IPS-20b (cell line): ENCODE data around the gene EMILIN2.
"Not testable (repeated sequence)": the region's sequence is repeated elsewhere in the genome, so short reads cannot be mapped to it uniquely, and the experiment has no call there.

Experiments
- H3K27ac ChIP-seq: one replicate; pipeline ENCODE4 v1.5.1; 2013; ENCODE audit warnings: low read length
- H3K27me3 ChIP-seq: 2 replicates; pipeline ENCODE4 v1.6.1; 2013; ENCODE audit warnings: mild to moderate bottlenecking, low read length, inconsistent platforms; ENCODE audit not compliant: insufficient read depth
- H3K36me3 ChIP-seq: 2 replicates; pipeline ENCODE4 v1.6.1; 2013; ENCODE audit warnings: low read depth, mild to moderate bottlenecking, inconsistent platforms, low read length, moderate library complexity; ENCODE audit not compliant: insufficient read depth
- H3K4me1 ChIP-seq: 2 replicates; pipeline ENCODE4 v1.6.1; 2013; ENCODE audit warnings: mild to moderate bottlenecking, control low read depth, inconsistent platforms, low read length, moderate library complexity; ENCODE audit not compliant: insufficient read depth
- H3K4me3 ChIP-seq: 2 replicates; pipeline ENCODE4 v1.5.1; 2013; ENCODE audit warnings: mild to moderate bottlenecking, low read length, inconsistent platforms
- H3K9ac ChIP-seq: 2 replicates; pipeline ENCODE4 v1.6.1; 2013; ENCODE audit warnings: low read depth, mild to moderate bottlenecking, inconsistent platforms, low read length, moderate library complexity
- H3K9me3 ChIP-seq: 2 replicates; pipeline ENCODE4 v1.6.1; 2013; ENCODE audit warnings: mild to moderate bottlenecking, low read depth, low read length, inconsistent platforms; ENCODE audit not compliant: insufficient read depth

EMILIN2 gene

DNA sequence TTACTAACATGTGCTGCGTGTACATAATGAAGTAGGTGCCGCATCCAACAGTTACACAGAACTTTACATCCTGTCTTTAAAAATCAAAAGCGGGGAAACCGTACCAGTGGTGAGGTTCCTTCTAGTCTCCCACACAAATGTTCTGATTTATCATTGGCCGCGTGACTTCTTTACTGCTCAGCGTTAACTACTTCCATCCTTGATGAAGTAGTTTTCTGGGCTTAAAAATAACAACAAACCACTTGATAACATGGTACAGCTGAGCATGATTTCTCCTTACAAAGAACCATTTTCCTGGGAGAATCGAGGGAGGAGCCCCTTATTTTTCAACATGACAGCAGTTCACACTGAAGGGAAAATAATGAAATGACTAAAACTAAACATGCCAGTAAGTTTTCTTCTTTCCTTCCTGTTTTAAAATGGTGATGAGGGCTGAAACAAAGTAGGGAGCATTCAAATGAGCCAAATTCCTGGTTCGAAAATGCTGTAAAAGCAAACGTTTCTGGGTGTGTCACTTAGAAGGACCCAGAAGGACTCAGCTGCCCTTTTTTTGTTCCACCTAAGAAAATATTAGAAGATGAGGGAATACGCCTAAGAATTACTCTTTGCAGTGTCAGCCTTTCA lies 9.9 kb downstream of the EMILIN2 start:
- no peaks in the 10 kb centered on the region; the same call in 1 of the 2 replicates for H3K4me1 ChIP-seq
- no peaks in the 10 kb centered on the region for H3K27me3 ChIP-seq
- no peak overlapping the region for H3K9ac ChIP-seq
- H3K27ac ChIP-seq, result no peak overlapping the region
- no peaks in the 10 kb centered on the region for H3K36me3 ChIP-seq
- H3K4me3 ChIP-seq, result no peak overlapping the region
- no peaks in the 10 kb centered on the region; the same call in none of the 2 replicates for H3K9me3 ChIP-seq

GRCh38 chr18:2857491-2858131 lies 10.8 kb downstream of the EMILIN2 start:
- Histone ChIP-seq H3K27me3 (no peaks in the 10 kb centered on the region), H3K27ac (no peak overlapping the region), H3K4me3 (no peak overlapping the region), H3K9me3 (no peaks in the 10 kb centered on the region; the same call in none of the 2 replicates), H3K36me3 (no peaks in the 10 kb centered on the region), H3K4me1 (no peaks in the 10 kb centered on the region; the same call in 1 of the 2 replicates), H3K9ac (no peak overlapping the region)

- H3K27ac ChIP-seq, H3K4me3 ChIP-seq, H3K9ac ChIP-seq, H3K36me3 ChIP-seq, H3K4me1 ChIP-seq, H3K9me3 ChIP-seq, H3K27me3 ChIP-seq: not testable (repeated sequence)
Measured at GRCh38 chr18:2860397-2860796, 13.6 kb downstream of the EMILIN2 start.

DNA sequence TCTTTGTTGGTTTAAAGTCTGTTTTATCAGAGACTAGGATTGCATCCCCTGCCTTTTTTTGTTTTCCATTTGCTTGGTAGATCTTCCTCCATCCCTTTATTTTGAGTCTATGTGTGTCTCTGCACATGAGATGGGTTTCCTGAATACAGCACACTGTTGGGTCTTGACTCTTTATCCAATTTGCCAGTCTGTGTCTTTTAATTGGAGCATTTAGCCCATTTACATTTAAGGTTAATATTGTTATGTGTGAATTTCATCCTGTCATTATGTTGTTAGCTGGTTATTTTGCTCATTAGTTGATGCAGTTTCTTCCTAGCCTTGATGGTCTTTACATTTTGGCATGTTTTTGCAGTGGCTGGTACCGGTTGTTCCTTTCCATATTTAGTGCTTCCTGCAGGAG lies 17.2 kb downstream of the EMILIN2 start:
- peaks cover 10% of the 10 kb centered on the region for H3K9me3 ChIP-seq
- not testable (repeated sequence) for H3K4me1 ChIP-seq, H3K36me3 ChIP-seq, H3K27ac ChIP-seq, H3K4me3 ChIP-seq, H3K27me3 ChIP-seq, H3K9ac ChIP-seq

GRCh38 chr18:2866465-2866864 lies 19.7 kb downstream of the EMILIN2 start:
- H3K4me3 ChIP-seq, H3K9ac ChIP-seq, H3K27ac ChIP-seq, H3K27me3 ChIP-seq, H3K36me3 ChIP-seq, H3K4me1 ChIP-seq: not testable (repeated sequence)
- peaks cover 10% of the 10 kb centered on the region; the same call in 1 of the 2 replicates for H3K9me3 ChIP-seq

- Histone ChIP-seq H3K27me3 (no peaks in the 10 kb centered on the region), H3K27ac (no peak overlapping the region), H3K4me3 (no peak overlapping the region), H3K9ac (no peak overlapping the region), H3K4me1 (no peaks in the 10 kb centered on the region), H3K36me3 (no peaks in the 10 kb centered on the region), H3K9me3 (peaks cover 10% of the 10 kb centered on the region; the same call in 1 of the 2 replicates)
Measured at GRCh38 chr18:2869207-2869606, 22.4 kb downstream of the EMILIN2 start.

GRCh38 chr18:2871111-2871720 lies 24.4 kb downstream of the EMILIN2 start:
- H3K27ac ChIP-seq, result no peak overlapping the region
- no peak overlapping the region for H3K4me3 ChIP-seq
- no peaks in the 10 kb centered on the region for H3K27me3 ChIP-seq
- no peaks in the 10 kb centered on the region for H3K4me1 ChIP-seq
- H3K9ac ChIP-seq, result no peak overlapping the region
- no peaks in the 10 kb centered on the region for H3K36me3 ChIP-seq
- H3K9me3 ChIP-seq, result peaks cover 5% of the 10 kb centered on the region; the same call in 1 of the 2 replicates

DNA sequence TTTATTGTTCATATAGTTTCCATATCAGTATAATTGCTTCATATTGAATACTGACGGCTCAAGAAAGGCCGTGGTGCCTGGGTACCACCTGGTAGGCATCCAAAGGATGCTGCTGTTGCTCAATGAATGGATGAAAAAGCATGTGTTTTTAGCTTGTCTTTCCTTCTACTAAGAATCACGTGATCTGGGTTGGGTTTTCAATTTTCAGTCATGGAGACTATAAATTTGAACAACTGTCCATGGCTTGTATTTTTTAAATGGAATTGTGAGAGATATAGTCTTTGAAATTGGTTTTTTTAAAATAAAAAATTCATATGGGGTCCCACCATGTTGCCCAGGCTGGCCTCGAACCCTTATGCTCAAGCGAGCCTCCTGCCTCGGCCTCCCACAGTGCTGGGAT lies 25.3 kb downstream of the EMILIN2 start:
- no peak overlapping the region for H3K27ac ChIP-seq
- H3K27me3 ChIP-seq, result no peaks in the 10 kb centered on the region
- no peaks in the 10 kb centered on the region for H3K36me3 ChIP-seq
- no peak overlapping the region for H3K9ac ChIP-seq
- no peak overlapping the region for H3K4me3 ChIP-seq
- H3K9me3 ChIP-seq, result no peaks in the 10 kb centered on the region
- H3K4me1 ChIP-seq, result no peaks in the 10 kb centered on the region

GRCh38 chr18:2874765-2875164 lies 28.0 kb downstream of the EMILIN2 start:
- Histone ChIP-seq H3K4me1 (no peaks in the 10 kb centered on the region), H3K9ac (no peak overlapping the region), H3K27me3 (no peaks in the 10 kb centered on the region), H3K27ac (no peak overlapping the region), H3K36me3 (no peaks in the 10 kb centered on the region), H3K4me3 (no peak overlapping the region), H3K9me3 (no peaks in the 10 kb centered on the region)

DNA sequence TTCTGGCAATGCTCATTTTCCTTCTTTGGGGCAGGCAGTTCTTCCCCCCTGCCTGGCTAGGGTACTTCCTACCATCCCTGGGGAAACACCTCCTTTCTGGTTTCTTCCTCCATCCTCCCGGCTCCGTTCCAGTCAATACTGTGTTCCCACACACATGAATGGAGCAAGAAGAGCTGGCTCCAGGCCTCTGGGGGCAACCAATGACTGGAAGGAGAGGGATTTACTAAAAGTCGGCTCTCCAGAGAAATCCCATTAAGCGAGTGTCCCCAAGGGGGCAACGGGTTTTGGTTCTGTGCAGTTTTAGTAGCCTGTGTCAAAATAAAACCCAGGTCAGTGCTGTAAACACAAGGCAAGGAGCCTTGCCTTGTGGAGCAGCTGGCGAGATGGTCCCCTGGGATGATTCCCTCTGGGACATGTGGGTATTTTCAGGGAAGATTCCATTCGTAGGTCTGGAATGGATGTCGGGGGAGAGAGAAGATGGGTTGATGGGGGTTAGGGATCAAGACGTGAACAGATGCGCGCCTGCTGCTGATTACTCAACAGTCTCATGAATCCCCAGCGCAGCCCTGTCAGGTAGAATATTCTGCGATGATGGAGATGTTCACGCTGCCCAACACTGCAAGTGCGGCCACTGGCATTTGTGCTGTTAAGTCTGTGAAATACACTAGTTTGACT lies 32.0 kb downstream of the EMILIN2 start:
- no peak overlapping the region for H3K9ac ChIP-seq
- H3K27me3 ChIP-seq, result no peaks in the 10 kb centered on the region
- no peak overlapping the region for H3K27ac ChIP-seq
- H3K4me1 ChIP-seq, result 0 out of 2 replicates have a peak, but pooled peaks cover 4% of the 10 kb centered on the region
- no peak overlapping the region for H3K4me3 ChIP-seq
- no peaks in the 10 kb centered on the region for H3K9me3 ChIP-seq
- no peaks in the 10 kb centered on the region for H3K36me3 ChIP-seq

DNA sequence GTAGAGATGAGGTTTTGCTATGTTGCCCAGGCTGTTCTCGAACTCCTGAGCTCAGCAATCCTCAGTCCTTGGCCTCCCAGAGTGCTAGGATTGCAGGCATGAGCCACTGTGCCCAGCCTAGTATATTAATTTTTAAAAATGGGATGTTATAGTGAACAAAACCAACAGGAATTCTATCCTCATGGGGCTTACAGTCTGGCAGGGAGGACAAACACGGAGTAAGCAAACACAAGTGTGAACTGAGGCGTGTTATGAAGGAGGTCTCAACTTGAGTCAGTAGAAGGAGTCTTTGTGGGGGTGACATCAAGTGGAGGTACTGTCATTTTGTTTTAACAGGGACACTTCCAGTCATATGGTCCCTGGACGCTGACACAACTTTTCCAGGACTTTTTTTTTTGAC lies 33.1 kb downstream of the EMILIN2 start:
- H3K4me1 ChIP-seq, result 0 out of 2 replicates have a peak, but pooled peaks cover 4% of the 10 kb centered on the region
- no peak overlapping the region for H3K9ac ChIP-seq
- H3K27ac ChIP-seq, result no peak overlapping the region

More for the DNA sequence above, 33.1 kb downstream of the EMILIN2 start:
- H3K4me3 ChIP-seq, result no peak overlapping the region
- H3K27me3 ChIP-seq, result no peaks in the 10 kb centered on the region
- no peaks in the 10 kb centered on the region for H3K36me3 ChIP-seq
- H3K9me3 ChIP-seq, result no peaks in the 10 kb centered on the region
